Measurements from ENCODE around the gene MAML2.

MAML2 gene

DNA sequence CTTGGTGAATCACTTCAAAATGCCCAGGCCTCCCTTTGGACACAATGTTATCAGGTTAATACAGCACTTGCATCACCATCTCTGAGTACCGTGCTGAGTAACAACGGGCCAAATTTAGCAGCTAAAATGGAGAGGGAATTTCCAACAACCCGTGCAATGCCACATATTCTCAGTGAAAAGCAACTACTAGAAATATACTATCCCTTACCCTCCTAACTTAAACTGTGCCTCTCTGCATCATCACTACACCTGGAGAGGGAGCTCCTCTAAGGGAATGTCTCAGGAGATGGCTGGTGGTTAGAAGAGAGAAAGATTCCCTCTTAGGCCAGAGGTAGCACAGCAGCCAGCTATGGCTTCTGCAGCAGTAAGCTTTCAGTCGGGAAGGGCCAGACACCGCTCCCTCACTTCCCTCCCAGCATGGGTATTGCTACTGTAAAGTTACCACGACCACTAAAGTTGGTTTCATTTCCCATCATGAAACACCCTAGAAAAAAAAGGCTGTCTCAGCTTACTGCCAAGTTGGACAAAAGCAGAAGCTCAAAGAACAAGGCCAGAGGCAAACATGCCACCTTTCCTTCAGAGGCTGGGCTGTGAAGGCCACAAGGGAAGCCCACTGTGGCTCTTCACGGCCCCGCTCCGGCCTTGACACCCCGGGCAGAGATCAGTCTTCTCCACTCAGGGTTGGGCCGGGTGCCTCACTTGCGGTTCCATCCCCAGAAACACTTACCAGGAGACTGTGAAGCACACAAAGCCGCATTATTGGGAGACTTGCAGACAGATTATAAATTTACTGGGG, 3.9 kb downstream of the MAML2 start:
- DNase-seq = peak; percentile 42 to 50

DNA sequence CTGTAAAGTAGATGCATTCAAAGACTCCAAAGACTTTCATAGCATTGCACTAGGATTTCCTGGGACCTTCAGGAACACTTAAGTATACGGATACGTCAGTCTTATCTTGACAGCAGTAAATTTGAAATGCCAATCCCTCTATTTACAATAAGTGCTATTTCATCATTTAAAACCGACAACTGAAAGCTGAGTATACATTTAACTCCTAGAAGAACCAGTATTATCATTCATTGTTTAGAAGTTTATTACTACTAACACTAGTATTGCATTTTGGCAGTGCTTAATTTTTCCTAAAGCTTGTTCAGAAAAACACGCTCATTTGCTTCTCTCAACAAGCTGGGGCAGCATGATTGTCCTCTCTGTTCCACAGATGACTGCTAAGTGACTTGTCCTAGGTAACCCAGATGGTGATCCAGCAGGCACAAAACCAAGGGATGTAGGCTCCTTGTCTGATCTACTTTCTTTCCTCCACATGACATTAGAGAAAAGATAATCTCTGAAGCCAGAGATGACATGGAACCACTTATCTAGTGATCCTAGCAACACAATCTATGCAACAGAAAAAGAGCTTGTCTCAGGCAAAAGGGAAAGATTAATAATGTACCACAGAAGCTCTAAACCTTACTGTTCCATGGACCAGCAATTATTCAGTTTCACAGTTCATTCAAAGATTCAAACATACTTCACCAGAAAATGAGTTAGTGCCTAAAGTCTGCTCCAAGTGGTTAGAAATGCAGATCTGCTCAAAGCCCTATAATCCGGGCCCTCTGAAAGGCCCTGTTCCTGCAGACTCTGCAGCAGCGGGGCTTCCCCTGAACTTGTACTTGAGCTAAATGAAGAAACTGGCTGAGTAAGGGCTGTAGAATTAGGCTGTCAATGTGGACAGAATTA, 5.2 kb downstream of the MAML2 start:
- peak; percentile 61 to 65 for DNase-seq

DNA sequence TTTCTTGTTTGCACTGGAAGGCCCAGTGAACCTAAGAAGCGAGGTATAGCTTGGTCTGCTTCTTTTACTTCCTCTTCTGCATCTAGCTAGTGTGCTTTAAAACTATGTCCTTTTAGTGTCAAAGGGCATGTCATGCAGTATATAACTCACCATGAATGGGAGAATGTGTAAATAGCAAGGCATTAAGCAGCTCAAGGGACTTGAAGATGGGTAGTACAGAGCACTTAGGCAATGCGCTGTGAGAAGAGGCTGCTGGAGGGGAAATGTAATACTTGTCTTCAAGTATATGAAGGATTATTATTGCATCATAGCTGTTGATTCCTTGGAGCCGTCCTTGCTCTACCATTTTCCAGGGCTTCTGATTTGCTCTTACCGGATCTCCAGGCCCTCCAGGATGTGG, 7.6 kb downstream of the MAML2 start:
- DNase-seq = no peak

DNA sequence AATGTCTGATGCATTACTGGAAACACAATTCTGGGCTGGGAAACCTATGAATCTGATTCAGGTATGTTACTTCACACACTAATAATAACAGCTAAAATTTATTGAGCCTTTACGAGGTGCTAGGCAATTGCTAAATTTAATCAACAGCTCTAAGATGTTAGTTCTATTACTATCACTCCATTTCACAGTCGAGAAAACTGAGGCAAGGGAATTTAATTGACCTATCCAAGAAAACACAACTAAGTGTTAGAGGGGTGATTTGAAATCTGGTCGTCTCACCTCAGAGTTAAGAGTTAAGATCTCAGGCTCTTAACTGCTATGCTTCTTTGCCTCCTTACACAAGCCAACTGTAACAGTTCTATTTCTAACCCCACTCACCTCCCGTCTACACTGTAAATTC, 8.8 kb downstream of the MAML2 start:
- no peak for DNase-seq

DNA sequence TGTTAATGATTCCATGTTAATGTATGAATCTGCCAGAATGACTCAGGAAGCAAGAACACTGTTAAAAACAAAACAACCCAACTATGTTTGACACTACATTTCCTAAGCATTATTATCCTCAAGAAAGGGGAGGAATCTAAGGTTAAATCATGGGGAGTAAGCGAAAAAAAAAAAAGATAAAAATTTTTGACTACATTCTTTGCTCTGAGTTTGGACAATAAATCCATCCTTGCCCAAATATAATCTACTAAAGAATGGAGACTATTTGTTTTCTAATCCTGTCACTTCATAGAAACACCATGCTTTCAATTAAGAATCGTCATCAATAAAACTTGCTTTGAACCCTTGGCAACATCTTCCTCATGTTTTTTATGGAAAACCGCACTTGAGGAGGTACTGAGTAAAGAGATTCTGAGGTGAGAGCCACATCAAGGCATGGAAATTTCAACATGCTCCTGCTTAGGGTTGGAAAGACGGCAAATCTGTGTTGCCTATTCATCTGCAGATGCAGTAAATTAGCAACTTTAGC, 9.7 kb downstream of the MAML2 start:
- no peak for DNase-seq

DNA sequence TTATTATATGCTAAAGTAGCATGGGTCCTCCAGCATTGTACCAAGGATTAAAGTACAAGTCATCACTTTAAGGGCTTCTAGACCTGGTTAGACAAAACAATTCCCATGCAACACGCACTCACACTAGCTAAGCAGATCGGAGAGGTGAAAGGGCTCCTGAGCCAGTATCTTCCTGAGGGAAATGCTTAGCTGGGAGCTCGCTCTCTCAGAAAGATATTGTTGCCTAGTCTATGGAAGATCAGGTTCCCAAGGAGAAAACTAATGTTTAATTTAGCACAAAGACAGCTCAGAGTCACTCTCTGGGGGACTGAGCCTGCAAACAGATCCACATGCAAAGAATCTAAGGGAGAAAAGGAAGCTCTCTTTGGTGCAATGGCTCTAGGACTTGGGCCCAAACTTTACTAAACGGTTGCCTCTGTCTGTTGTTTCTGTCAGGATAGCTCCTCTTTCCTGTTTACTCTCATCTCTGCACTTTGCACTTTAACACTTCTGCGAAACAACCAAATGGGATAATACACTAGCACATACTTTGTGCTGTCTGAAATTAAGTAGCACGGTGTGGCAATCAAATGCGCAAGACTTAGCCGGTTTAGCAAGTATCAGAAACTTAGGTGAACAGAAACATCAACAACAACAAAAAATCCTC, 10.7 kb downstream of the MAML2 start:
- DNase-seq = no peak

DNA sequence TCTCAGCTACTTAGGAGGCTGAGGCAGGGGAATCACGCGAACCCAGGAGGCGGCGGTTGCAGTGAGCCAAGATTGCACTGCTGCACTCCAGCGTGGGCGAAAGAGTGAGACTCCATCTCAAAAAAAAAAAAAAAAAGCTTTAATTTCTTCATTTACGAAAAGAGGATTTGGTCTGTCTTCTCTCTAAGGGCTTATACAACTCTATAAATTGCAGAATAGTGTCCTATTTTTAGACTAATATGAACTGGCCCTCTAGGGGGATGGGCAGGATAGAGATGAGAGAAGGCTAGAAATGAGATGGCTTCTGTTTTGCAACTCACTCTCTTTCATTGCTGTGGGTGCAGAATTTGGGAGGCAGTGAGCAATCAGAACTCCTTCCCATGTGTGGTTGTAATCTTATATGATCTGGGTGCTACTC, 11.3 kb downstream of the MAML2 start:
- DNase-seq = no peak

DNA sequence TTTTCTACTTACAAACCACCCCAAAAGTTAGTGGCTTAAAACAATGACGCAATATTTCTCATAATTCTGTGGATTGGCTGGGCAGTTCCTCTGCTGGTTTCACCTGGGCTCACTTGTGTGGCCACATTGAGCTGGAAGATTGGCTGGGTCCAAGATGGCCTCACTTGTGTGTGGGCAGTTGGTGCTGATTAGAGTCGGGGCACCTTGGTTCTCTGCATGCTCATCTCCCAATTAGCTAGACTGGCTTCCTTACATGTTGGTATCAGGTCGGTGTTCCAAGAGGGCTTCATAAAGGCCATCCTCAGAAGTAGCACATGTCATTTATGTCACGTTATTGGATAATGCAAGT, 12.5 kb downstream of the MAML2 start:
- DNase-seq = no peak

DNA sequence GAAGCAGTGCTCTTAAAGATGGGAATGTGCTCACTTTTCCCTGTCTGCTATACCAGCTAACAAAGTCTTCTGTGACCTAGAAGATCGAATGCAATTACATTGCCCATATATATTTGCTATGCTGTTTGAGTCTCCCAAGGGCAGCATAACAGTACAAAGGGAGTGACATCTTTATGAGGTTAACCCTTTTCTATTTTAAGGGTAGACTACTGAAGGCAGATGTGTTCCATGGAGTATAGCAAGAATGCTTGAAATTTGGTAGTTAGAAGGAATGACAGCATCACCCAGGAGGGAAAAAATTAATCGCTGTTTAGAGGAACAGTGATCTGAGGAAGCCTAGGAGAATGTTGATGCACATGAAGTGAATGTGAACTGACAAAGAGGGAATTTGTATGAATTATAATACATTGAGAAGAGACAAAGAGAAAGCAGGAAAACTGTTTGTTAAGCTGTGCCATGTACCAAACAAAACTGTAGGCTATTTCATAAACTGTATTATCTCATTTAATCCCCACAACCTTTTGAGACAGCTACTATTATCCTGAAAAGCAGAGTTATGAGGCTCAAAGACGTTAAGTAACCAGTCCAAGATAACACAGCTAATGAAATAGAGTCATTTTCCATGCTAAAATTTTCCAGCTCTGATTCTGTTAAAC, 13.0 kb downstream of the MAML2 start:
- DNase-seq = no peak

DNA sequence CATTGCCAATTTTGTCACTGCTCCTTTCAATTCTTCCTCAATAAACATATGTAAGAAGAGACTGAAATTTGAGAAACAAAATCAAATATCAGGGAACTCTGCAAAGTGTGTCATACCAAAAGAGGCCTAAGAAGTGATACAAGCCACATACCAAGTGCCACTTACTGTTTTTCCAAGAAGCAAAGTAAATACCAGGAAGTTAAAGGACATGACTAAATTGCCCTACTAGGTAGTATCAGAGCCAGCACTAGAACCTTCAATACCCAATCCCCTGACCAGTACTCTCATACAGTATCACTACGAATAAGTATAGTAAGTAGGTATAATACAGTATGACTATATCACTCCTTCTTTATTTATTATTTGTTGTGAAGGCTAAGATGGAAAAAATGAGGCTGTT, 13.6 kb downstream of the MAML2 start:
- no peak for DNase-seq

DNA sequence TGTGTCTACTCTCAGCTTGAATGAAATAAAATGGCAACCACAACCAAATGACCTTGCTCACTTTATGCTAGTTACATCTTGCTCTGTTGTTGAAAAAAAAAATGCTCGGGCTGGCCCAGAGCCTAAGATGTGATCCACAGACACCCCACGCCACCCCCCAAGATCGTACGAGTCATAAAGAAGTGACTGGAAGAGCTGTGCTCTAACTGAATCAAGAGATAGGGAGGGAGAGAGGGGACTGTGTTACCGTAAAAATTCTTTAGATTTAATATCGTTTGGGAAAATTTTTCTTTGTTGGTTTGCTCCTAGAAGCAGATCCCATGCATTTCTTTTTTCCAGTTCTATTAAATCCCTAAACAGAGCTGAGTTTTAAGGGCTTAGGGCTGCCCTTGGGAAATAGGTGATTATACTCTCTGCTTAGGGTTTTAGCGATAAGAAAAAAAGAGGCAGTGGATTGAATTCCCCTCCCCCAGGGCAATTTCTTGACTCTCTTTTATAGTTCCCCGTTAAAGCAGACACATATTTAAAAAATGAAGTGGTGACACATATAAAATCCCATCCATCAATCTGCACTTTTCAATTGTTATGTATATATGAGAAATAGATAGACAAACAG, 14.5 kb downstream of the MAML2 start:
- DNase-seq = no peak

DNA sequence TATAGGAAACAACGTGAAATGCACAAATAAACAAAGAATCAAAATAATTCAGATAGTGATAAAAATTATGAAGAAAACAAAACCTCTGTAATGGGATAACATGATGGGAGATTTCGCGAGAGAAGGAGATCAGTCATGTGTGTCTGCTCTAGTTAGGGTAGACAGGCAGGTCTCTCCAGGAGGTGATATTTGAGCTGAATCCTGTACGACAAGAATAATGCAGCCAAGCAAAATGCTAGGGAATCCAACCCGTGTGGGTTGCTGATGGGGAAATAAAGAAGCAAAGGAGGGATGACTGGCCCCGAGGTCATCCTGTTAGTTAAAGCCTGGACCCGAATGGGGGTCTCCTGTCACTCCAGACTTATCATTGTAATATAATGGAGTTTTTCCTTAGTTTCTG, 16.0 kb downstream of the MAML2 start:
- no peak for DNase-seq

DNA sequence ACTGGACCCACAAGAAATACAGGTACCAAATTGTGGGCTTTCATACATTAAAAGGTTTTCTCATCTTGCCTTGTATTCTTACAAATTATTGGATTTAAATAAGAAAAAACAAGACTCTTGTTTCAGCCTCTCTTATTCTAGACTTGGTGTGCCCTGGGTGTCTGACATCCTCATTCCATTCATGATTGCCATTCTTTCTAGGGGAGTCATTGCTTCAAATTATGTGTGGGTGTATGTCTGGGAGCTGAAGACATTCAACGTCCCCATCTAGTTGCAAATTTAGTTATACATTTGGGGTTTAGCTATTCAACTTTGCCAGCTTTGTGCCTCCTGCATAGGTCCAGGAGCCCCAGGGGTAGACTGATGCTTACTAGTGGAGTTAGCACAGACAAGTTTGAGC, 18.1 kb downstream of the MAML2 start:
- no peak for DNase-seq

DNA sequence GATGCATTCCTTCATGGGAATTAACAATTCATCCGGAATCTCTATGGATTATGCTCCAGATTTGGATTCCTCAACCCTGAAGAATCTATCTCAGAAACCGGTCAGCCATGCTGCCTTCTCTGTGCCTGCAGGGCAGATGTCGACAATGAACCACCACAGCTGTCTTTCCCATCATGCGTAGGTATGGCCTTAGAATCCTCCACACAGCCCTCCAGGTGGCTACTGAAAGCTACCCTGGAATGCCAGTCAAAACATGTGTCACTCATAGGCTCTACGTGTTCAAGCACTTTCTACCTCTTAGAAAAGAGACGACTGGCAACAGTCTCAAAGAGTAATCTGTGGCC, 19.4 kb downstream of the MAML2 start:
- no peak for DNase-seq

DNA sequence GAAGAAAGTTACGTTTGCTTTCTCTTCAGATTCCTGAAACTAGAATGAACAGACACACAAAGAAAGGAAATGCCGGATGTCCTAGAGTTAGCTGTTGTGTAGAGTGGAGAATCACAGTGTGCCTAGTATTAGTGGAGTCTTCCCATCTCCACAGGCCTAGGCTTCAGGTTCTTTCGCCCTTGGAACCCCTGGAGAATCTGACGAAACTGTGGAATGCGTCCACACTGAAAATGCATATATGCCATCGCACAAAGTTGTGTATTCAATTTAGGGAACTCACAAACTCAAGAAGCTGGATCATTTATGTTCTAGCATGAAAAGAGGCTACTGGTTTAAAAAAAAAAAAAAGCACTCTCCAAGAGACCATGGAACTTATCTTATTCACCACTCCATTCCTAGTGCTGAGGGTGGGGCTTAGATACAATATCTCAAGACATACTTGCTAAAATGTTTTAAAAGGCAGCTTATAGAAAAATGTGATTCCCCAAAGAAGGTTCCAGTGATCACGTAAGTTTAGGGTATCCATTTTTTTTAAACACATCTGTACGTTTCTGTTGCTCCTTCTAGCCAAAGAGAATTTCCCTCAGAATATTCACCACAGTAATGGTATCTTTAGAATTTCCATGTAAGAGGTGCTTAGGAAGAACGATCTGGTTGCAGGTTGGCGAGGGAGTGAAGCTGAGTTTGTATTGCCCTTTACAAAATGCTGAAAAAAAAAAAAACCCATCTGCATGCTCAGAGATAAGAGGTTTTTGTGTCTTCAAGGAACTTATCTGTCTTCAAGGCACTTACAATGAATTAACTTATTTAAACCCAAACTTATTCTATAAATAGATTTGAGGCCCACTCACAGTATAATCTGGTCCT, 20.0 kb downstream of the MAML2 start:
- DNase-seq = no peak

DNA sequence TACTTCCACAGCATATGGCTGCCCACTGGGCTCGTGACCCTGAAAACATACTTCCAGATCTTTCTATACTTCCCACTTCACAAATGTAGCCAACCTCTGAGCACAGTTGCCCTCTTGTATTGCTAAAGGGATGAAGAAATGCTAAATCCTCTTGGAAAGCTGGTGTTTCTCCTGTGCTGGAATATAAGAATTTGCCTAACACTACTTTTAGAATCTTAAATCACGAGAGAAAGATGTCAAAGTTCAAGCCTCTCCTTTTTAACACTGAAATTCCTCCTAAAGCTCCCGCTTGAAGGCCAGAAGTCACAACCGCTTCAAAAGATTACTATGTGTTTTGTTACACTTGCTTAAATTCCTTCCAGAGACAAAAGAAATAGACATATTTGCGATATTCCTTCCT, 21.9 kb downstream of the MAML2 start:
- no peak for DNase-seq

DNA sequence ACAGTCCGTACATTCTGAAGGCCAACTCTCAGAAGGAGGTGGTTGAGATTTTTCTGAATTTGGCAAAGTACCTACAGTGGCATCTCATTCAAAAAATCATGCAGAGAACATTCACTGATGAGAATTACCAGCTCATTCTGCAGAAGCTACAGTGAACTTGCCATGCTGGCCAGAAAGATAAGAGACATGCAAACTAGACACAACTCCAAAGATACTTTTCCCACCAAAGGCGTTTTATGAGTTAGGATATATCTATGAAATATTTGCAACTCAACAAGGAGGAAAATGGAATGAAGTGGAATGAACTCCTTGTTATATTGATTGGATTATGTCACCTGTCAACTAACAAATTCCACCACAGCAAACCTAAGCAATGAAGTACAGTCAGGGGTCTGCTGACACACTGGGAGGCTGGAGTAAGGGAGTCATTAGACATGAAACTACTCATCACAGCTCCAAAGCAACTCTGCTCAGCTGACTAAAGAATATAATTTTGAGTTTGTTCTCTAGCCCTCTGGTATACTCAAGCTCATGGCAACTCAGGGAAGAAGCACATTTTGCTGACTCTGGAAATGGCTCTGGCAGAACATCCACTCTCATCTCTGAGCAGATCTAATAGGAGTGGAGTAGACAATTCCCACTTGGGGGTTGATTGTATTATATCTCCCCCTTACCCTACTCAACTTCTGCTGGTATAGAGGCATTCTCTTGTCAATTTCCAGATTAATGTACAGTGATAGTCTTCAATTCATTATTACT, 22.9 kb downstream of the MAML2 start:
- DNase-seq = no peak

DNA sequence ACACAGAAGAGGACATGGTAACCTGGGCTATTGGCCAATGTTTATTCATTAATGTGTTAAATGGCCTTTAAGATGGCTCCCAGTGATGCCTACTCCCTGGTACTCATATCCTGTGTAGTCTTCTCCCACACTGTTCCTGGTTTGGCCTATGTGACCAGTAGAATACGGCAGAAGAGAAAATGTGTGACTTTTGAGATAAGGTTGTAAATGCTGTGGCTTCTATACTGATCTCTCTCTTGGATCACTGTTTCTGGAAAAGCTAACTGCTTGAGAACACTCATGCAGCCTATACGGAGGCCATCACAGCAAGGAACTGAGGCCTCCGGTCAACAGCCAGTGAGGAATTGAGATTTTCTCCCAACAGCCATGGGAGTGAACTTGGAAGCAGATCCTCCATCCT, 24.1 kb downstream of the MAML2 start:
- no peak for DNase-seq

DNA sequence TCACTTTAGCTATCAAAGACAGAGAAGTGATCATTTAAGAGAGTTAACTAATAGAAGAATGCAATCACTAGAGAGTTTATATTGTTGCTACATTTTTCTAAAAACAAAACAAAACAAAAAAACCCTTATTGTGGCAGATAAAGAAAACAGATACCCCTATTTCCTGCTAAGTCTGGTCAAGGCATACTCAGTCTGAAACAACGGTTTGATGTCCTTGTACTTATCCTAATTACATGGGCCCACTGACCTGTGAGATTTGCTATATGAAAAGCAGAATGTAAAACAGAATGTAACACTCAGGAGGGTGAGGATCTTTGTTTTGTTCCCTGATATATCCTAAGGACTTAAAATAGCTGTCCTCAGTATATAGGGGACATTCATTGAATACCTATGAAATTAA, 24.6 kb downstream of the MAML2 start:
- DNase-seq = no peak

DNA sequence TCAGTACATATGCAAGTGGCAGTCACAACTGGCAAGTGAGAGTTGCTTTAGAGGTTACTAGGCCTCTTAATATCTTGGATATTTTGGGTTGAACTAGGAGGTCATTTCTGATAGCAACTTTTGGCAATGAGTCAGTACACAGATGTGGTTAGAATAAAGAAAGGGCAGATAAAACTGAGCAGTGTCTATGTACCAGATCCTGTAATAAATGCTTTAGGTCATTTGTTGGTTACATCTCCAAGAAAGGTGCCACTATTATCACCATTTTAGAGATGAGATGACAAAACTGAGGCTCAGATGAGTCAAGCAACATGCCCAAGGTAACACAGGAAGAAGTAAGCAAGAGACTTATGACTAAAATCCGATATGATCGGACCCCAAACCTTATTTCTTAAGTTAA, 25.0 kb downstream of the MAML2 start:
- DNase-seq = no peak

DNA sequence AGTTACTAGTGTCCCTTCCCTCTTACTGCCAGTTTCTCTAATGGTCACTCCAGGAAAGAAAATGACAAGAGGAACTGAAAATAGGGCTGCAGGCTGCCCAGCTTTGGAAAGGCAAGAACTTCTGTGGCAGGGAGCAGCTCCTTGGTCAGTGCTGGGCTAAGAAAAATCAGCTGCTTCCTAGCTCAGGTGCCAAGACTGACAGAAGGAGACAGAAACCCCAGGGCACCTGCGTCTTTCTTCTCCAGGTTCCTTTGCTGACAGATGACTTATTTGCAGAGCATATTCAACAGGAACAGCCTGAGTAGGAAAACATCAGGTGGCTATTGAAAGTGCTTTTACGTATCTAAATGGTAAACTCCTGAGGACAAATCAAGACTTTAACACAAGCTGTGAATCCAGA, 25.4 kb downstream of the MAML2 start:
- DNase-seq = no peak

Measured in stimulated activated CD4-positive, alpha-beta T cell treated with anti-CD3 and anti-CD28 coated beads, Interleukin-2, amount 100 ng/mL, for 24 hours (primary cell).